ENCODE results near the gene PET117.

DNA sequence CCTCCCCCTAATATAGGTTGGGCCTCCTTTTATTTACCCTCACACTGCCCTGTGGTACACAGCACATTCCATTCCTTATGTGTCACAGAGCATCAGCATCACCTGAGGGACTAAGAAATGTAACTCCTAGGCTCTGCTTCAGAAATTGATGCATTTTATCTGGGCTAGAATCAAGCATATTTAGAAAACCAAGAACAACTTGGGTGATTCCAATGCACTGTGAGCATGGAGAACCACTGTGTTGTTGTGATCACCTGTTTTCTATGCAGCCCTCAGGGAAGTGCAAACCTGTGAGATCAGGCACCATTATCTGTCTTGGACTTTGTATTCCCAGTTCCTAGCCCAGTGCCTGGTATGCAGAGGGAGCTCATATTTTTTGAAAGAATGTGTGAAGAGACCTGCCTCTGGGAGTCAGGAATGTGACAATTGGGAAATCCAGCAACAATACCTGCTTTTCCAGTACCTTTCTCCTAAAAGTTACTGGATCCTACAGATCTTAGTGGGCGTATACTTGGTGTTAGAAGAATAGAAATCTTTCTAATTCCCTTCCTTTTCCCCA is 7.0 kb downstream of the PET117 start:
- TF ChIP-seq ZNF274 (IDR thresholded peaks at IDR 0.05; ENCODE audit: low read depth, low read length) = no peak
- no peak for TF ChIP-seq SUZ12 (IDR thresholded peaks at IDR 0.05; ENCODE audit: extremely low read depth, insufficient read depth, insufficient read length)
- no peak for TF ChIP-seq YY1 (IDR thresholded peaks at IDR 0.05; ENCODE audit: insufficient read depth, insufficient read length)
